Nucleus accumbens (tissue), 56 donors: ENCODE data around the gene IFIH1.

Experiments used
- DNase-seq, 56 donors: peaks; one replicate each; lab custom pipeline; 2025; lab: John Stamatoyannopoulos, UW

Gene IFIH1

DNA sequence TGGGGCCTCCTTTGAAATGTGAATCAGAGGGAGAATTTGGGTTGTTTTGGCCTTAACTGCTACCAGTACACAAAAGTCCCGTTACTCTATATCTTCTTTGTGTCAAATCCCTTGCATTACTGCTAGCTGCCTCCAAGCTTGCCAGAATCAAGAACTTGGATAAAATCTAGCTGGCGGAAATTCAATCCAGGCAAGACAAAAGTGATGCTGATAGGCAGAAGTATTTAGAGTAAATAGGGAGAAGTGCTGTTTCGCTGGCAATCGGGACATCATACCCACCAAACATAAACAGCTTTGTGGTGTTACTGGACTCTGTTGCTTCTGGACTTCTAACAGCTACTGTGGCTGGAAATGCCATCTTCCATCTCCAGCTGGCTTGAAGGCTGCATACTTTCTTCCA is 2.5 kb downstream of the IFIH1 start:
- no peak for DNase-seq

DNA sequence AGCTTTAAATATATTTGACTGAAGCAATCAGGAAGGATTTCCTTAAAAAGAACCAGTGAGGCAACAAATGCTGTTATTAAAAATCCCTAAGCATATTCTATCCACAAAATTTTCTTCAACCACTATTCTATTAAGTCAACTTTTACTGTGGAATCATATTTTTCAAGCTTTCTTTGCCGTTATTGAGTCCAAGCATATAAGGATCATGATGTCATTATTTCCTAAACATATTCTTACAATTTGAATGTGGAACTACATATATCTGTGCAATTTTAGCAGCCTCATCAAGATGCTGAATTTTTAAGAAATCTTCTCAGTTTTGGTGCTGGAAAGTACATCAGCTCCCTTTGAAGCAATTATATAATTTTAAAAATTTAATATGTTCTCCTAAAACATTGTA is 5.6 kb downstream of the IFIH1 start:
- DNase-seq, result no peak

DNA sequence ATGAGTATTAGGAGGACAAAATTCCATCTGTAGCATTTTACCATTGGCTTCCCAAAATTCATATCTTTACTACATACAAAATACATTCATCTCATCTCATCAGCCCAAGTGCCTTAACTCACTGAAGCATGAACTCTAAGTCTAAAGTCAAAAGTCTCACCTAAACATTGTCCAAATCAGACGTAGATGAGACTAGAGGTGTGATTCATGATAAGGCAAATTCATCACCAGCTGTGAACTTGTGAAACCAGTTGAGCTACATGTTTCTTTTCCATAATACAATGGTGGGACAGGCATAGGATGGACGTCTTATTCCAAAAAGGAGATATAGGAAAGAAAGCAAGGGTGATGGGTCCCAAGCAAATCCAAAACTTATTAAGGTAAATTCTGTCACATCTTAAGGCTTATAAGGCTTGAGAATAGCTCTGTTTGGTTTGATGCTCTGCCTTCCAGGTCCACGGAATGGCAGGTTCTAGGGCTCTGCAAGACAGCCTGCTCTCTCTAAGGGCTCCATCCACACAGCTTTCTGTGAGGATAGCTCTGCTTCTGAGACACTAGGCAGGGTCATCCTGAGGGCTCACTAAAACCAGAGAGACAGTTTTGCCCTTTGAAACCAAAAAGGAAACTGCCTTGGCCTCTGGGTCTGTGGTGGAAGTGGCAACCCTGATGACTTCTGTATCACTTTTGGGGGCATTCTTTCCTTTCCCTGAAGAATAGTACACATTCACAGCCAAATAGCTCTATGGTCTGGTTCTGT is 9.6 kb downstream of the IFIH1 start:
- no peak for DNase-seq

DNA sequence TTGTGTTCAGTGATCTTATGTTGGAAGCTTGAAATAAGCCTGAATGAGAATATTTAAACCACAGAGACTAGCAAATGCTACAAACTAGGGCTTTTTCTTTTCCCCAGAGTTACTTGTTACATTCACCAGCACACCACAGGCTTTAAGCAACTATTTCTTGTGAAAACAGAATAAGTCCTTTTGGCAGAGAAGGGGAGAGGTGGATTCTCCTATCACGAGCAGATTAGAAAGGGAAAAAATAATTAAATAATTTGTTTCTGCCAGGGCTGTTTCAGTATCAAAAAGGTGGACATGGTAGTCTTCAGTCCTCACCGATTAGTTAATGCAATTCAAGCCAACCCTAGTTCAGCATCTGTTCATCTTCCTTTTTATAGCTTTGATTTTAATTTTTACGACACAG is 12.6 kb downstream of the IFIH1 start:
- no peak for DNase-seq

DNA sequence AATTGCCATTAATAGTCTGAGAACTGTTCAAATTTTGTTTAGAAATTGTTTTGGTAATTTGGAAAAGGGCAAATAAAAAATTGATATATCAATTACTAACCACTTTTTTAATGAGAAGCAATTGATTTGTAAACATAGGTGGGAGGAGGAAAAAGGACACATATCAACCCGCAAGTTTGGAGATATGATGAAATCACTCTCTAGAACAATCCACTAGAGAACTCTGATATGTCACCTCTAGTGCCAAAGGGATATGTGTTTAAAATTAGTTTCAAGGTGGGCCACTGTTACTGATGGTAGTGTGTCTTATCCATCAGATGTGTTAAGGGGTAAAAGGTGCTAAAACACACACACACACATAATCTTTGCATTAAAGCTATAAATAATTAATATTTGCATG is 16.6 kb downstream of the IFIH1 start:
- no peak for DNase-seq

DNA sequence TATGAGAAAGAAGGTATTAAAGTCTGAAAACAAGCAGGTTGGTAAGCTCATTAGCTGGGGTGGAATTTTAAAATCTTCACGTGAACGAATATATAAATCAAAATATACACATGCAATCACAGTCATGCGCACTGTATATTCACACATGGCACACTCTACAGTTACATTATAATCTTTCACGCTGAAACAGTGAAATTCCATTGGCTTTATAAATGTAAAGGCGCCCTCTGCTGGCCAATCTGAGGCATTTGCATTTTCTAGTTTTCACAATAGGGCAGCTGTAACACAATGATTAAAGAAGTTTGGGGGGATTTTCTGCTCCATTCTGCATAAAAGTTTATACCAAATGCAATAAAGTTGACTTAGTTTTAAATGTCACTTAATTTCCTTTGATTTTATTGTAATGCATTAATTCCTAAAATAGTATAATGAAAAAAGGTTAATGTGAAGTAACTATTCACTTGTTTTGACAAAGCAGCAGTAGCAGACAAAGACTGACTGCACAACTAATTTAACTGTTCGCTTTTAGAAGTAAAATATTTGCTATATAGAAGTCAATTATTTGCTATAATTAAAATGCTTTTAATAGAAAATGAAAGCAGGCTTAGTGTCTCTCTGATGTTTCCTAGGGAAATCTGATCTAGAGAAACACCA is 17.2 kb downstream of the IFIH1 start:
- DNase-seq, result peak in 23 of 56 donors; percentile 3 to 67 (median 31)

DNA sequence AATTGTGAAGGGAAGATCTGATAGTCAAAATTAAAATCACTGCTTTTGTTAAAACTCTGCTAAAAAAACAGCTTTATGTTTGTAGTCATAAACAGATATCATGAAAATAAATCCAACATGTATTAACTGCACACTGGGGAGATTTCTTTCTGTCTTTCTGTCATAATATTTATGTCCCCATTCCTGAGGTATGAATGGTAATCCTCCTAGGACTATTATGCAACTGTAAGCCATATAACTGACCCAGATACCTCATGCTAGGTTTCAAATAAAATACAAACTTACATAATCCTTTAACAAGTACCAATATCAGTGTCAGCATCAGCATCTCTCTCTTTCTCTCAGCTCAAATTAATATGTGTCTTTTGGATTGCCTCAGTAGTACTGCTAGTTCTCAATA is 18.2 kb downstream of the IFIH1 start:
- no peak for DNase-seq

DNA sequence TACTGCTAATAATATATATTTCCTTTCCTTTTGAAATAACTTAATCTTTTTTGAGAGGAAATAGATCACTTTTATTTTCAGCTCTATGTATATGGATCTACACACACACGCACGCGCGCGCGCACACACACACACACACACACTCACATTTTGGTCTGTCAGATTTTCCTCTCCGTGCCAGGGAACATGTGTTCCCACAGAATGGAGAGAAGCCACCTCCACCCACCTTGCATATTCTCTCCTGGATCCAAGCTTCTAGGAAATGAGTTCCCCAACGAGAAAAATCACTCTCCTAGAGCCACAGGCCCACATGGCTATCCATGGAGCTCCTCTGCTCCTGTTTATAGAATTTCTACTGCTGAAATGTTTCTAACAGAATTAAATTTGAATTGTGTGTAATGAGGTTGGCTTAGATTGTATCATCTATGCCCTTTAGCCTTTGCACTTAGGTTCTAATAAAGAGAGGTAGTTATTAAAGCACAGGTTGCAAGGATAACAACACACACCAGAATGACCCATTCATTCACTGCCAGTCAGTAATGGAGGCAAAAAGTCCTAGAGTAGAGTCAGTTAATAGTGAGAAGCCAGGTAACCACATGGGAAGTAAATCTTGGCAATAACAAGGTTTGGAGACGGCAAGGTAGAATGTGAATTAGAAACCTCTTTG is 19.7 kb downstream of the IFIH1 start:
- DNase-seq, result no peak

DNA sequence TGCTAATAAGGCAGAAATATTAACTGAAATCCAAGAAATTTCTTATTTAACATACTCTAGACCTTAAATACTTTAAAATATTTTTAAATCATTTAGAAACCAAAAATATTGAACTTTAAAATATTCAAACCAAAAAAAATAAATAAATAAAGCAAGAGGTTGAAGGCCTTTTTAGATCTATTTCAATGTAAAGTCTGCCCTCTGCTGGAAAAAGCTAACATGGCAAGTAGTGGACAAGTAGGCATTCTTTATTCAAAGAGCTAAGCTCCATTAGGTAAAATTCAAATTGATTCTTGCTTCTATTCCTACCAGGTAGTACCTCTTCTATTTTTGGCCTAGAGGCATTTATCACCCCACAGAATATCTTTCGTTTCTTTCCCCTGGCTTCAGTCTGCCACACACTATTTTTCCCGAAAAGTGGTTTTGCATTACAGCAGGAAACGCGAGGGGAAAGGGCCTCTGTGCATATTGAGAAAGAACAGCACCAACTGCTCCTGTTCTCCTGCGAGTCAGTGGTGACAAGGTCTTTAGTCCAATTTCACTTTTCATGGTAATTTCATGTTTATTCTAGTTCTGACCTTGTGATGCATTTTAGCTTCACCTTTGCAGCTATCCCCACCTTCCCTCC is 20.4 kb downstream of the IFIH1 start:
- DNase-seq, result peak in 21 of 56 donors; percentile 2 to 81 (median 28)

DNA sequence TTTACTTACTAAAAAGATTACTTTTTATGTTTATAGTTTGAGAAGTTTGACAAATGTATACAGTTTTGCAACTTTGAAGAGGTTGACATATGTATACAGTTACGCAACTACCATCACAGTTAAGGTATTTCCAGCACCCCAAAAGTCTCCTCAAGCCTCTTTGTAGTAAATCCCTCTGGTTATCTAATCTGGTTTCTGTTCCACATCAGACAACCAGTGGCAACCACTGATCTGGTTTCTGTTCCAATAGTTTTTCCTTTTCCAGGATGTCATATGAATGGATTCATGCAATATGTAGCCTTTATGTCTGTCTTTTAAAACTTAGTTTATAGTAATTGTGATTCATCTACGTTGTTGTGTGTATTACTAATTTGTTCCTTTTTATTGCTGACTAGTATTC is 23.5 kb downstream of the IFIH1 start:
- no peak for DNase-seq

DNA sequence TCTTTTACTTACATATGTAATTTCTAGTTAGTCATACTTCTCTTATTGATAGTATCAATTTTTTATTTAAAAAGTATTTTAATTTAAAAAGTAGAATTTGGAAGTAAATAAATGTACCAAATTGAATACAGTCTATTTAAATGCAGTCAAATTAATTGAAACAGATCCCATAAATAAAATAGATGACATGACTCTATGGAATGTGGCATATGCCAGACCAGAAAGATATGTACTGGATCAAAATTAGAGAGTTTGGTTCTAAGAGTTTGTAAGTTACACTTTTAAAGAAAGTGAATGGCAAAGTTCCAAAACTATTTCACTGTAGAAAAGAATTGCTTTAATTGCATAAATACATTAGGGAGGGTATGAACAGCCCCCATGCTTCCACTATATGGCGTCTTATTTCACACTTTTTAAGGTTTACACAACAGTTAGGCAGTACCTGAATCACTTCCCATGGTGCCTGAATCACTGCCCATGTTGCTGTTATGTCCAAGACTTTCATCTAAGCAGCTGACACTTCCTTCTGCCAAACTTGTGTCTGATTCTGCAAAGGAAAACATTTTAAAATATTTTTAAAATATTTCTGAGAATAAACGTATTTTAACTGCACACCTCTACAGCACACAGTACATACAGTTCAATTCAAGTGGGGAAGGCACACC is 25.2 kb downstream of the IFIH1 start:
- no peak for DNase-seq

DNA sequence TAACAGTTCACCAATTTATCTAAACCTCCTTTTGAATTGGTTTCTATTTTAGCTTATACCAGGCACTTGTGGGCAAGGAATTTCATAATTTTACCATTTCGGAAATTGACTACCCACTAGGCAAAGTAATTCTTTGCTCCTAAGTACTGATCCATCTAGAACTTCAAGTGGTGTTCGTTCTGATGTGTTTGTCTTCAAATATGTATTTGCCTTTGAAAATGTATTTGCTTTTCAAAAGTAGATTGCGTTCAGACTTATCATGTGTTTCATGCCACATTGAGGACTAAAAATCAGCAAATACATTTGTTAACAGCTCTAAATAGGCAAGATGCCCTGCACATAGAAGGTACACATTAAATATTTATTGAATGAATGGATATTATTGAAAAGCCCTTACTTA is 26.7 kb downstream of the IFIH1 start:
- no peak for DNase-seq

DNA sequence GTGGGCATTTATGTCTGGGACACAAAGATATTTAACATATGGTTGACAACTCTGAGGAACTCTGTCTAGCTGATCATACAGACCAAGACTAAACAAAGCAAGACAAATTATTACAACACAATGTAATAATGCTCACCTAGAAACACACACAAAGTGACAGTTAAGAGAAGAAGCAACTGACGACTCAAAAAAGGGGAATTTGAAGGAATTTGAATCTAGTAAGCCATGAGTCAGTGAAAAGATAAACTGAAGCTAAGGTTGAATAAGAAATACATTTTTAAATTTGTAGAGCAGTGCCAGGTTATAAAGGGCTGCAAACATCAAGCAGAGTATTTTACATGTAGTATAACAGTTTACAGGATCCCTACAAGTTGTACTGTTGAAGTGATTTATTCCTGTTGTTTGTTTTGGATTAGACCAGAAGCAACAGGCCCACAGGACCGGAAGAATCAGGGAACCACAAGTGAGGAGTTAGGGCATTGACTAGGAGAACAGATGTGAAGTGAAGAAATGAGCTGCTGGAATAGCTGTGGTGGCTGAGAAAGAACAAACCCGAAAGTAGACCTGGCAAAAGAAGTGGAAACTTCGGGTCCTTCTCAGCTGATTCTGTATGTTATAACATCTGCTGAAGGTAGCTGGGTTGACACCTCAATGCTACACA is 35.6 kb downstream of the IFIH1 start:
- no peak for DNase-seq

DNA sequence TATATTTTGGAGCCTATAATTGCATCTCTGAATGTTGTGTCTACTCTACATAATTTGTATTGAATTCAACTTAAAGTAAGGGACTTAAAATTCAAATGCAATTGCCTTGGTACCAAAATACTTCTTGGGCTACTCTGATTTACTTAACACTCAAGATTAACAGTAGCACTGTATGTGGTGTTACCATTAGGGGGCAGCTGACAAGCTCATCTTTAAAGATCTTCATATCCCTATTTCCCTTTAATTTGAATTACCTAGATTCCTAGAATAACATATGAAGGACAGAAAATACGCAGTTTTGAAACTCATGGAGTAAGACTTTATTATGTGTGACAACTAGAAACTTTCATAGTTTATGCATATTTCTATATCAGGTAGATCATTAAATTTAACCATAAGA is 37.8 kb downstream of the IFIH1 start:
- no peak for DNase-seq

DNA sequence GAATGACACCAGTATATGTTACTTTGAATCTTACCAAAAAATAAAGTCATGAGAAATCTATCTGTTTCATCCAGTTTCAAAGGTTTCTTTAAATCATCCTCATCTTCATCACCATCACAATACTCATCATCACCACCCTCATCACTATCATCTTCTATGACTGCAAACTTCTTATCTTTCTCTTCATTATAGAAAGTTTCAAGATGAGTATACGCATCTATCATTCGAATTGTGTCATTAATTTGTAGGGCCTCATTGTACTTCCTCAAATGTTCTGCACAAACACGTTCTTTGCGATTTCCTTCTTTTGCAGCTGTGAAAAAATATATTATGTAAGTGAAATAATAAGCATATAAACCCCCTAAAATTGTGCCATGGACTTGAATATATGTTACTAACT is 41.1 kb downstream of the IFIH1 start:
- DNase-seq, result no peak

DNA sequence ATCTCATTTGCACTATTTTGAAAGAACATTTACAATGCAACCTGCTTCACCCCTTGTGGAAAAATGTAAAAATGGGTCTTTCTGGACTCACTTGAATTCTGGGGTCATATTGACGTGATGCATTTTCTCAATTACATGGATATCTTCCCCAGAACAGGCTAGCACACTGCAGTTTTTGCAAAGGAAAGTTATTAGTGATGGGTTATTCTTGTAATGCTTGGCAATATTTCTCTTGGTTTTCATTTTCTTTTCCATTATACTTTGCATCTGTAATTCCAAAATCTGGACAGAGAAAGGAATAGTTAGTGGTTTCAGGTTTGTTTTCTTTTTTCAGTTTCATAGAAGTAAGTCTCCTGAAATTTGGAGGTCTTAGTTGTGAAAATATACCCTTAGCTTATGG is 50.5 kb downstream of the IFIH1 start:
- DNase-seq, result no peak

DNA sequence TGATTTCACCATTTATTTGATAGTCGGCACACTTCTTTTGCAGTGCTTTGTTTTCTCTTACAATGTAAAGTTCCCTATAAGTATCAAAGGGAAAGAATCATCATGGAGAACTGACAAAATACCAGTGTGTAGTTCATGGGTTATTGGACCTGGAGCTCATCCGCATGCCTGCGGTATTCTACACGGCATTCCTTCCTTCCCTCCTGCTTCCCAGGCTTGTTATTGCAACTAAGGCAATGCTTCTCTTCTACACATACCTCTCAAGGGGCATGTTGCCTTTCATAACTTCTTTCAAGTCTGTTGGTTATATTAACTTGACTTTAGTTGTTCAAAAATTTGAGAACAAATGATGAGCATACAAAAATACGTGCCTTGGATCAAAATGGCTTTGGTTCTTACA is 51.0 kb downstream of the IFIH1 start:
- DNase-seq, result no peak

DNA sequence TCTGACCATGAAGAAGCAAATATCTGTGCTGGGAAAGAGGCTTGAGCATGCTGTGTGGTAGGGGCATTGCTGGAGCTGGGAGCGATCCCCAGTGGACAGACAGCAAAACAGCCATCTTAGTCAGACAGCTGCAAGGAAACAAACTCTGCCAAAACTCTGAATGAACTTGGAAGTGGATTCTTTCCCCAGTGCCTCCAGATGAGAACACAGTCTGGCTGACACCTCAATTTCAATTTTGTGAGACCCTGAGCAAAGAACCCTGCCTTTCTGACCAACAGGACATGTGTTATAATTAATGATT is 52.1 kb downstream of the IFIH1 start:
- DNase-seq, result no peak

DNA sequence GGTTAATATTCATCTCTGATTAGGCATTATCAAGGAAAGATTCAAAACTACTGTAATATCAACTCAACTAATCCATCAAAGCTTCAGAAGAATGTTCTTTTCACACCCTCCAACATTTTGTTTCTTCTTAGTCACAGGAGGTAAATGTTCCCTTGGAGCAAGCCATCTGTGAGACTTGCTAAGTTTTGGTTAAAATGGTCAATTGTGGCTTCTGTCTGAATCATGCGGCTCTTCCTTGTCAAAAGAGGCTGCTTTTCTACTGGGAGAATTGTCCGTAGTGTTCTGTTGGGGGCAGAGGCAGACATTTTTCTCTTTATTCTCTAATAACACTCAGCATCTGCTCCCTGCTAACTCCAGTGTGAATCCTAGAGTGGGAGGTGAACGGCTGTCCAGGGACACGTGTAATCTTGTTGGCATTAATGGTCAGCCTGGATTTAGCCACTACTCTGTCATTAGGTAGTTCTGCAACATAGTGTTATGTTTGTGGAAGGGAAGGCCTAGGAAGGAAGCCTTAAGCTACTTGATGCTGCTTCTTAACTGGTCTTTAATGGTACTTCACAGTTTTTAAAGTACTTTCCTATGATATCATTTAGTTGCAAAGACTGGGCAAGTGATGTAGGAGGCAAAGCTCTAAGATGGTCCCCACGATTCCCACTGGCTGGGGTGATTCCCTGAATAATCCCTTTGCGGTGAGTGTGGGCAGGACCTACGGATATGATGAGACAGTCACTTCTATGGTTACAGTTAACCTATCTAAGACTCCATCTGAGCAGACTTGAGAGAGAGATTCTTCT is 52.6 kb downstream of the IFIH1 start:
- DNase-seq, result no peak
